ENCODE measurements around the gene ZMAT1. TPM values are rescaled to one million over a fixed set of nuclear protein-coding genes. Genes with fewer than 3 reads are reported as not detected.

Gene ZMAT1
- total RNA-seq, 1 donor from 2014 or later = 4.7 TPM

DNA sequence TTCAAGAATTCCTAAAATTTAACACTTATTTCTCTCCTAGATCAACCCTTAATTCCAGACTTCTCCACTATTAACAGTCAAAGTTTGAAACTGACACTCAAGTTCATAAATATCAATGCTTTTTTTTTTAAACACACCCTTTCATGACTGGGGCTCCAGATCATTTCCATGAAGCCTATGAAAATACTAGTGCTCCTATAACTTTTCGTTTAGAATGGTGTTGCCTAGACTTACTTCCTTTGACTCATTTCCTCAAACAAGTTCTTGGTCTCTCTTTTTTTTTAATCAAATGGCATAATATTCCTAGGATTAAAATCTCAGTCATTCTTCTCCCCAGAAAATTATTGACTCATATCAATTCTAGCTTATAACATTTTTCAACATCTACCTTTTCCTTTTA, 13.1 kb downstream of the ZMAT1 start:
- DNase-seq (ENCODE audit: extremely low spot score, unreplicated experiment) = no peak
- Mint-ChIP-seq H3K27me3 (no peaks in the 10 kb centered on the region), H3K27ac (no peak overlapping the region), H3K36me3 (no peaks in the 10 kb centered on the region), H3K4me3 (no peak overlapping the region), H3K9me3 (no peaks in the 10 kb centered on the region), H3K4me1 (ENCODE audit: unreplicated experiment) (no peaks in the 10 kb centered on the region)
- TF ChIP-seq, protein P1, sequence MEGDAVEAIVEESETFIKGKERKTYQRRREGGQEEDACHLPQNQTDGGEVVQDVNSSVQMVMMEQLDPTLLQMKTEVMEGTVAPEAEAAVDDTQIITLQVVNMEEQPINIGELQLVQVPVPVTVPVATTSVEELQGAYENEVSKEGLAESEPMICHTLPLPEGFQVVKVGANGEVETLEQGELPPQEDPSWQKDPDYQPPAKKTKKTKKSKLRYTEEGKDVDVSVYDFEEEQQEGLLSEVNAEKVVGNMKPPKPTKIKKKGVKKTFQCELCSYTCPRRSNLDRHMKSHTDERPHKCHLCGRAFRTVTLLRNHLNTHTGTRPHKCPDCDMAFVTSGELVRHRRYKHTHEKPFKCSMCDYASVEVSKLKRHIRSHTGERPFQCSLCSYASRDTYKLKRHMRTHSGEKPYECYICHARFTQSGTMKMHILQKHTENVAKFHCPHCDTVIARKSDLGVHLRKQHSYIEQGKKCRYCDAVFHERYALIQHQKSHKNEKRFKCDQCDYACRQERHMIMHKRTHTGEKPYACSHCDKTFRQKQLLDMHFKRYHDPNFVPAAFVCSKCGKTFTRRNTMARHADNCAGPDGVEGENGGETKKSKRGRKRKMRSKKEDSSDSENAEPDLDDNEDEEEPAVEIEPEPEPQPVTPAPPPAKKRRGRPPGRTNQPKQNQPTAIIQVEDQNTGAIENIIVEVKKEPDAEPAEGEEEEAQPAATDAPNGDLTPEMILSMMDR (conservative IDR thresholded peaks at IDR 0.05) = no peak

DNA sequence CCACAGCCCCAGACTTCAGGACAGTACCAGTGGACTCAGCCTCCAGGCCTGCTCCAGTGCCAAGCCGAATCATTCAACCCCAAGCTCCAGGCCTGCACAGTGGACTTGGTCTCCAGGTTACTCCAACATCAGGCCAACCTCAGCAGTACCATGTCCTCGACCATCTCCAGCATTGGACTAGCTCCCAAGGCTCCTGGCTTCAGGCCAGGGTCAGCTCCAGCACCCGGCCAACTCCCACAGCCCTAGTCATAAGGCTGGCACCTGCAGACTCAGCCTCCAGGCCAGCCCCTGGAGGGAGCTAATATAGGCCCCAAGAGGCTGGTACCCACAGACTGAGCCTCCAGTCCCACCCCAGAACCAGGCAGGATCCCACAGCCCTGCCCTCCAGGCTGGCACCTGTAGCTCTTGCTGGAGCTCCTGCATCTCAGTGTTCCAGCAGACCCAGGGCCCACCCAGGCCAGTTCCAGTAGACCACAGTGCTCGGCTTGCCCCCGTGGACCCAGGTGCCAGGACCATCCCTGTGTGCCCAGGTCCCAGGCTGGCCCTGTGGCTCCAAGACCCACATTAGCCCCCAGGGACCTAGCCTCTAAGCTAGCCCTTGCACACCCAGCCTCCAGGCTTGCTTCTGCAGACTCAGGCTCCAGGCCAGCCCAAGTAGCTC, 25.6 kb downstream of the ZMAT1 start:
- Mint-ChIP-seq H3K9me3 (peaks cover 4% of the 10 kb centered on the region), H3K27me3 (no peaks in the 10 kb centered on the region), H3K4me3 (no peak overlapping the region), H3K36me3 (no peaks in the 10 kb centered on the region), H3K4me1 (ENCODE audit: unreplicated experiment) (no peaks in the 10 kb centered on the region), H3K27ac (no peak overlapping the region)
- TF ChIP-seq, protein P1 (conservative IDR thresholded peaks at IDR 0.05) = no peak
- DNase-seq (ENCODE audit: extremely low spot score, unreplicated experiment) = no peak

DNA sequence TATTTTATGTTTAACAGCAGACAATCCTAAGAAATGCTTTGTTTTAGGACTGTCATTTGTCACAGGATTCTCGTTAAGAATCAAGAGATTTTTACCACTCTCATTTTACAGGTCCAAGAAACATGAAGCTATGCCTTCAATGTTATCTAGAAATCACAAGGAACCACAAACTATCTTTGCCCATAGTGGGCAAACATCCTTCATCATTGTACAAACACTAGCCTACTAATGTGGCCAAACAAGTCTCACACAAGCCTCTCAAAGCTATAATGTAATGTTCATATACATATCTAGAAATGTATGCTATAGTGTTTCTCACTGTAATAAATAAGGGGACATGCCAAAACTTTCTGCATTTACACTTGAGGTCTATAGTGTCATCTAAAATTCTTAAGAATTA, 26.8 kb downstream of the ZMAT1 start:
- Mint-ChIP-seq H3K36me3 (no peaks in the 10 kb centered on the region), H3K4me1 (ENCODE audit: unreplicated experiment) (no peaks in the 10 kb centered on the region), H3K9me3 (no peaks in the 10 kb centered on the region), H3K27me3 (no peaks in the 10 kb centered on the region), H3K4me3 (no peak overlapping the region), H3K27ac (no peak overlapping the region)
- TF ChIP-seq, protein P1 (conservative IDR thresholded peaks at IDR 0.05) = no peak
- no peak for DNase-seq (ENCODE audit: extremely low spot score, unreplicated experiment)

Other genes starting within 250 kb of the ZMAT1 start
- gene TCEAL2, start 193.7 kb upstream of the ZMAT1 start, total RNA-seq (ENCODE audit: low replicate concordance) = 2.8 and 3.1 TPM in 2 replicates
- not detected in 2 replicates for gene TCEAL6, start 210.5 kb upstream of the ZMAT1 start, total RNA-seq (ENCODE audit: low replicate concordance)
- 3.4 and 22.0 TPM in 2 replicates for gene BEX5, start 223.9 kb upstream of the ZMAT1 start, total RNA-seq (ENCODE audit: low replicate concordance)

Data from type B pancreatic cell (in vitro differentiated cells).